Erythroblast (primary cell): Measurements from ENCODE around the gene TCF19.

Experiments used
- GATA1 ChIP-seq: IDR thresholded peaks from 2 replicates; pipeline ENCODE4 v1.6.1; 2011; ENCODE audit warnings: low read depth, mild to moderate bottlenecking, control low read depth, low read length, moderate library complexity
- POLR2A ChIP-seq: IDR thresholded peaks from 2 replicates; pipeline ENCODE4 v1.6.1; 2011; ENCODE audit warnings: mild to moderate bottlenecking, low read length

GRCh38 chr6:31130751-31131150 lies 27.6 kb upstream of the TCF19 start:
- TF ChIP-seq POLR2A (no peak), GATA1 (no peak)
